Parathyroid adenoma (tissue), 2 donors: ENCODE data around the gene LASP1.
"Not testable (repeated sequence)": the region's sequence is repeated elsewhere in the genome, so short reads cannot be mapped to it uniquely, and the experiment has no call there.

Source experiments
- H2AFZ ChIP-seq: fragments of 300-600 bp; sonication (generic); one replicate; pipeline ENCODE4 v1.7.0; 2017; ENCODE audit warnings: antibody characterized with exemption, mild to moderate bottlenecking
- H3K27ac ChIP-seq: fragments of 300-600 bp; sonication (generic); one replicate; pipeline ENCODE4 v1.7.0; 2017
- H3K27me3 ChIP-seq: fragments of 300-600 bp; sonication (generic); one replicate; pipeline ENCODE4 v1.7.0; 2017; ENCODE audit warnings: low read length; ENCODE audit not compliant: control insufficient read depth, insufficient read depth
- H3K36me3 ChIP-seq: fragments of 300-600 bp; sonication (generic); one replicate; pipeline ENCODE4 v1.7.0; 2017; ENCODE audit warnings: low read length; ENCODE audit not compliant: control insufficient read depth, insufficient read depth
- H3K4me1 ChIP-seq: fragments of 300-600 bp; sonication (generic); one replicate; pipeline ENCODE4 v1.7.0; 2017; ENCODE audit warnings: control low read depth
- H3K4me2 ChIP-seq: fragments of 300-600 bp; sonication (generic); one replicate; pipeline ENCODE4 v1.7.0; 2017; ENCODE audit warnings: low read length
- H3K4me3 ChIP-seq: fragments of 300-600 bp; sonication (generic); one replicate; pipeline ENCODE4 v1.7.0; 2017; ENCODE audit warnings: low read depth, low read length
- H3K79me2 ChIP-seq: fragments of 300-600 bp; sonication (generic); one replicate; pipeline ENCODE4 v1.7.0; 2017; ENCODE audit warnings: control low read depth
- H3K9ac ChIP-seq: fragments of 300-600 bp; sonication (generic); one replicate; pipeline ENCODE4 v1.7.0; 2017; ENCODE audit warnings: mild to moderate bottlenecking
- H3K9me3 ChIP-seq: fragments of 300-600 bp; sonication (generic); one replicate; pipeline ENCODE4 v1.7.0; 2017; ENCODE audit warnings: low read length; ENCODE audit not compliant: control insufficient read depth
- CTCF ChIP-seq: fragments of 300-600 bp; sonication (generic); IDR thresholded peaks from one replicate; pipeline ENCODE4 v1.7.0; 2017; ENCODE audit warnings: antibody characterized with exemption, mild to moderate bottlenecking
- donor health status: primary hyperparathyroidism.

Gene LASP1

GRCh38 chr17:38921756-38922411 is 52.0 kb downstream of the LASP1 start:
- no peak overlapping the region for H3K4me2 ChIP-seq
- no peak overlapping the region for H3K27ac ChIP-seq
- no peaks in the 10 kb centered on the region for H3K9me3 ChIP-seq
- TF ChIP-seq CTCF: no peak
- H3K4me3 ChIP-seq: no peak overlapping the region
- no peak overlapping the region for H3K9ac ChIP-seq
- no peak overlapping the region for H2AFZ ChIP-seq
- no peaks in the 10 kb centered on the region for H3K4me1 ChIP-seq
- H3K79me2 ChIP-seq: no peaks in the 10 kb centered on the region
- no peaks in the 10 kb centered on the region for H3K27me3 ChIP-seq
- no peaks in the 10 kb centered on the region for H3K36me3 ChIP-seq

- Histone ChIP-seq H2AFZ (peak overlapping the region; percentile 2), H3K36me3 (no peaks in the 10 kb centered on the region), H3K27ac (no peak overlapping the region), H3K4me2 (no peak overlapping the region), H3K4me1 (no peaks in the 10 kb centered on the region), H3K27me3 (no peaks in the 10 kb centered on the region), H3K4me3 (no peak overlapping the region), H3K9me3 (no peaks in the 10 kb centered on the region), H3K79me2 (no peaks in the 10 kb centered on the region), H3K9ac (no peak overlapping the region)
- no peak for TF ChIP-seq CTCF
Measured at GRCh38 chr17:38922538-38923297, 52.9 kb downstream of the LASP1 start.

GRCh38 chr17:38925263-38925995 is 55.6 kb downstream of the LASP1 start, which contains the start of gene LASP1NB:
Gene LASP1NB, plus strand, starts transcription at chr17:38925614.
- Histone ChIP-seq H3K27me3 (no peaks in the 10 kb centered on the region), H3K9ac (no peak within 1 kb of the TSS), H2AFZ (no peak within 1 kb of the TSS), H3K79me2 (no peaks in the 10 kb centered on the region), H3K4me2 (no peak within 1 kb of the TSS), H3K27ac (no peak within 1 kb of the TSS), H3K4me3 (no peak within 1 kb of the TSS), H3K9me3 (no peaks in the 10 kb centered on the region), H3K4me1 (no peaks in the 10 kb centered on the region), H3K36me3 (no peaks in the 10 kb centered on the region)
- TF ChIP-seq CTCF: no peak

GRCh38 chr17:38926293-38927070 is 56.6 kb downstream of the LASP1 start:
- Histone ChIP-seq H3K27me3 (no peaks in the 10 kb centered on the region), H3K36me3 (no peaks in the 10 kb centered on the region), H3K79me2 (no peaks in the 10 kb centered on the region), H3K9me3 (no peaks in the 10 kb centered on the region), H3K4me1 (no peaks in the 10 kb centered on the region), H3K27ac (no peak overlapping the region), H3K9ac (no peak overlapping the region), H3K4me2 (no peak overlapping the region), H2AFZ (no peak overlapping the region), H3K4me3 (no peak overlapping the region)
- TF ChIP-seq CTCF: no peak

- not testable (repeated sequence) for H3K27ac ChIP-seq, H3K36me3 ChIP-seq, H3K4me3 ChIP-seq, H3K79me2 ChIP-seq, H3K27me3 ChIP-seq, H3K9me3 ChIP-seq, H3K4me2 ChIP-seq, H3K4me1 ChIP-seq, H3K9ac ChIP-seq, H2AFZ ChIP-seq
Measured at GRCh38 chr17:38930782-38931181, 60.9 kb downstream of the LASP1 start.

GRCh38 chr17:38933962-38934361 is 64.1 kb downstream of the LASP1 start:
- not testable (repeated sequence) for H3K9ac ChIP-seq, H3K4me3 ChIP-seq, H3K36me3 ChIP-seq, H2AFZ ChIP-seq, H3K4me1 ChIP-seq, H3K9me3 ChIP-seq, H3K79me2 ChIP-seq, H3K27me3 ChIP-seq, H3K4me2 ChIP-seq, H3K27ac ChIP-seq
